ENCODE results near the gene MTHFD2L. TPM values are rescaled to one million over a fixed set of nuclear protein-coding genes. Genes with fewer than 3 reads are reported as not detected.

Gene MTHFD2L
- total and polyA plus RNA-seq, 4 donors = 27.2 to 48.1 (median 38.3) TPM

GRCh38 chr4:74320559-74321118 is 162.7 kb downstream of the MTHFD2L start:
- WGBS (ENCODE audit: insufficient coverage) = 38% methylated on average over 3 of the region's 4 CpGs
- Histone ChIP-seq H3K27ac (ENCODE audit: low read depth, low read length) (no peak overlapping the region), H3K9me3 (ENCODE audit: control insufficient read depth, insufficient read depth, low read length) (no peaks in the 10 kb centered on the region), H3K4me3 (ENCODE audit: low read depth, low read length) (no peak overlapping the region), H3K27me3 (ENCODE audit: control insufficient read depth, insufficient read depth, low read length) (no peaks in the 10 kb centered on the region), H3K4me1 (ENCODE audit: control insufficient read depth, insufficient read depth, low read length) (no peaks in the 10 kb centered on the region), H3K36me3 (ENCODE audit: control insufficient read depth, insufficient read depth, low read length) (no peaks in the 10 kb centered on the region)
- DNase-seq (ENCODE audit: low read depth in 4 of 6, low spot score in 6 of 6) = peak in 2 of 6 donors; percentile 61 to 76

- no peak for DNase-seq (ENCODE audit: low read depth in 4 of 6, low spot score in 6 of 6)
- no peak overlapping the region for H3K27ac ChIP-seq (ENCODE audit: low read depth, low read length)
- no CpG with 5 or more reads among the region's 3 CpGs for WGBS (ENCODE audit: insufficient coverage)
- no peaks in the 10 kb centered on the region for H3K9me3 ChIP-seq (ENCODE audit: control insufficient read depth, insufficient read depth, low read length)
- H3K4me3 ChIP-seq (ENCODE audit: low read depth, low read length) = no peak overlapping the region
- H3K4me1 ChIP-seq (ENCODE audit: control insufficient read depth, insufficient read depth, low read length) = no peaks in the 10 kb centered on the region
- no peaks in the 10 kb centered on the region for H3K27me3 ChIP-seq (ENCODE audit: control insufficient read depth, insufficient read depth, low read length)
- no peaks in the 10 kb centered on the region for H3K36me3 ChIP-seq (ENCODE audit: control insufficient read depth, insufficient read depth, low read length)
Observed at GRCh38 chr4:74322301-74322700, 164.4 kb downstream of the MTHFD2L start.

GRCh38 chr4:74323663-74324062 is 165.7 kb downstream of the MTHFD2L start:
- H3K27ac ChIP-seq (ENCODE audit: low read depth, low read length) = no peak overlapping the region
- no peaks in the 10 kb centered on the region for H3K9me3 ChIP-seq (ENCODE audit: control insufficient read depth, insufficient read depth, low read length)
- no peaks in the 10 kb centered on the region for H3K4me1 ChIP-seq (ENCODE audit: control insufficient read depth, insufficient read depth, low read length)
- H3K36me3 ChIP-seq (ENCODE audit: control insufficient read depth, insufficient read depth, low read length) = no peaks in the 10 kb centered on the region
- no CpG with 5 or more reads among the region's 4 CpGs for WGBS (ENCODE audit: insufficient coverage)
- no peak for DNase-seq (ENCODE audit: low read depth in 4 of 6, low spot score in 6 of 6)
- no peaks in the 10 kb centered on the region for H3K27me3 ChIP-seq (ENCODE audit: control insufficient read depth, insufficient read depth, low read length)
- no peak overlapping the region for H3K4me3 ChIP-seq (ENCODE audit: low read depth, low read length)

GRCh38 chr4:74324262-74324661 is 166.3 kb downstream of the MTHFD2L start:
- WGBS (ENCODE audit: insufficient coverage) = no CpG with 5 or more reads among the region's 3 CpGs
- DNase-seq (ENCODE audit: low read depth in 4 of 6, low spot score in 6 of 6) = no peak
- Histone ChIP-seq H3K36me3 (ENCODE audit: control insufficient read depth, insufficient read depth, low read length) (no peaks in the 10 kb centered on the region), H3K9me3 (ENCODE audit: control insufficient read depth, insufficient read depth, low read length) (no peaks in the 10 kb centered on the region), H3K27ac (ENCODE audit: low read depth, low read length) (no peak overlapping the region), H3K27me3 (ENCODE audit: control insufficient read depth, insufficient read depth, low read length) (no peaks in the 10 kb centered on the region), H3K4me3 (ENCODE audit: low read depth, low read length) (no peak overlapping the region), H3K4me1 (ENCODE audit: control insufficient read depth, insufficient read depth, low read length) (no peaks in the 10 kb centered on the region)

- H3K4me1 ChIP-seq (ENCODE audit: control insufficient read depth, insufficient read depth, low read length) = no peaks in the 10 kb centered on the region
- no peaks in the 10 kb centered on the region for H3K9me3 ChIP-seq (ENCODE audit: control insufficient read depth, insufficient read depth, low read length)
- no peak overlapping the region for H3K27ac ChIP-seq (ENCODE audit: low read depth, low read length)
- H3K36me3 ChIP-seq (ENCODE audit: control insufficient read depth, insufficient read depth, low read length) = no peaks in the 10 kb centered on the region
- no peak for DNase-seq (ENCODE audit: low read depth in 4 of 6, low spot score in 6 of 6)
- no CpG with 5 or more reads among the region's 2 CpGs for WGBS (ENCODE audit: insufficient coverage)
- H3K27me3 ChIP-seq (ENCODE audit: control insufficient read depth, insufficient read depth, low read length) = no peaks in the 10 kb centered on the region
- no peak overlapping the region for H3K4me3 ChIP-seq (ENCODE audit: low read depth, low read length)
Observed at GRCh38 chr4:74325886-74326285, 168.0 kb downstream of the MTHFD2L start.

- Histone ChIP-seq H3K27me3 (ENCODE audit: control insufficient read depth, insufficient read depth, low read length) (no peaks in the 10 kb centered on the region), H3K9me3 (ENCODE audit: control insufficient read depth, insufficient read depth, low read length) (no peaks in the 10 kb centered on the region), H3K4me1 (ENCODE audit: control insufficient read depth, insufficient read depth, low read length) (no peaks in the 10 kb centered on the region), H3K27ac (ENCODE audit: low read depth, low read length) (no peak overlapping the region), H3K4me3 (ENCODE audit: low read depth, low read length) (no peak overlapping the region), H3K36me3 (ENCODE audit: control insufficient read depth, insufficient read depth, low read length) (no peaks in the 10 kb centered on the region)
- WGBS (ENCODE audit: insufficient coverage) = 100% methylated on average over 1 of the region's 3 CpGs
- no peak for DNase-seq (ENCODE audit: low read depth in 4 of 6, low spot score in 6 of 6)
Observed at GRCh38 chr4:74327762-74328161, 169.8 kb downstream of the MTHFD2L start.

- H3K4me1 ChIP-seq (ENCODE audit: control insufficient read depth, insufficient read depth, low read length) = no peaks in the 10 kb centered on the region
- H3K4me3 ChIP-seq (ENCODE audit: low read depth, low read length) = no peak overlapping the region
- H3K27me3 ChIP-seq (ENCODE audit: control insufficient read depth, insufficient read depth, low read length) = no peaks in the 10 kb centered on the region
- no peaks in the 10 kb centered on the region for H3K9me3 ChIP-seq (ENCODE audit: control insufficient read depth, insufficient read depth, low read length)
- no peak for DNase-seq (ENCODE audit: low read depth in 4 of 6, low spot score in 6 of 6)
- H3K36me3 ChIP-seq (ENCODE audit: control insufficient read depth, insufficient read depth, low read length) = no peaks in the 10 kb centered on the region
- H3K27ac ChIP-seq (ENCODE audit: low read depth, low read length) = no peak overlapping the region
- no CpG with 5 or more reads among the region's 1 CpG for WGBS (ENCODE audit: insufficient coverage)
Observed at GRCh38 chr4:74328501-74328900, 170.6 kb downstream of the MTHFD2L start.

GRCh38 chr4:74329307-74329706 is 171.4 kb downstream of the MTHFD2L start:
- no peaks in the 10 kb centered on the region for H3K4me1 ChIP-seq (ENCODE audit: control insufficient read depth, insufficient read depth, low read length)
- no peak for DNase-seq (ENCODE audit: low read depth in 4 of 6, low spot score in 6 of 6)
- no peaks in the 10 kb centered on the region for H3K36me3 ChIP-seq (ENCODE audit: control insufficient read depth, insufficient read depth, low read length)
- no peaks in the 10 kb centered on the region for H3K9me3 ChIP-seq (ENCODE audit: control insufficient read depth, insufficient read depth, low read length)
- no peaks in the 10 kb centered on the region for H3K27me3 ChIP-seq (ENCODE audit: control insufficient read depth, insufficient read depth, low read length)
- no peak overlapping the region for H3K27ac ChIP-seq (ENCODE audit: low read depth, low read length)
- H3K4me3 ChIP-seq (ENCODE audit: low read depth, low read length) = no peak overlapping the region

GRCh38 chr4:74330295-74330750 is 172.4 kb downstream of the MTHFD2L start:
- H3K27me3 ChIP-seq (ENCODE audit: control insufficient read depth, insufficient read depth, low read length) = no peaks in the 10 kb centered on the region
- WGBS (ENCODE audit: insufficient coverage) = 87% methylated on average over 3 of the region's 9 CpGs
- H3K4me3 ChIP-seq (ENCODE audit: low read depth, low read length) = no peak overlapping the region
- no peak overlapping the region for H3K27ac ChIP-seq (ENCODE audit: low read depth, low read length)
- DNase-seq (ENCODE audit: low read depth in 4 of 6, low spot score in 6 of 6) = no peak
- H3K9me3 ChIP-seq (ENCODE audit: control insufficient read depth, insufficient read depth, low read length) = no peaks in the 10 kb centered on the region
- H3K4me1 ChIP-seq (ENCODE audit: control insufficient read depth, insufficient read depth, low read length) = no peaks in the 10 kb centered on the region
- H3K36me3 ChIP-seq (ENCODE audit: control insufficient read depth, insufficient read depth, low read length) = no peaks in the 10 kb centered on the region

- no peaks in the 10 kb centered on the region for H3K27me3 ChIP-seq (ENCODE audit: control insufficient read depth, insufficient read depth, low read length)
- H3K36me3 ChIP-seq (ENCODE audit: control insufficient read depth, insufficient read depth, low read length) = no peaks in the 10 kb centered on the region
- no CpG with 5 or more reads among the region's 2 CpGs for WGBS (ENCODE audit: insufficient coverage)
- no peaks in the 10 kb centered on the region for H3K9me3 ChIP-seq (ENCODE audit: control insufficient read depth, insufficient read depth, low read length)
- no peak overlapping the region for H3K27ac ChIP-seq (ENCODE audit: low read depth, low read length)
- no peaks in the 10 kb centered on the region for H3K4me1 ChIP-seq (ENCODE audit: control insufficient read depth, insufficient read depth, low read length)
- DNase-seq (ENCODE audit: low read depth in 4 of 6, low spot score in 6 of 6) = no peak
- H3K4me3 ChIP-seq (ENCODE audit: low read depth, low read length) = no peak overlapping the region
Observed at GRCh38 chr4:74331252-74331651, 173.3 kb downstream of the MTHFD2L start.

Data from spinal cord (tissue), 10 donors.